Adrenal gland (tissue), 12 donors: ENCODE measurements around the gene KCNK15. TPM values are rescaled to one million over a fixed set of nuclear protein-coding genes. Genes with fewer than 3 reads are reported as not detected.

Experiments
- DNase-seq, 7 donors: peaks; one replicate each; pipeline ENCODE4 v3.0.0-alpha.2; 2019 to 2020
- H3K27ac ChIP-seq, 5 donors: fragments of 200-600 bp; sonication (generic) in 4 of 5; 1 replicate in 3 of 5; 2 replicates in 2 of 5; pipeline versions ENCODE4 v1.5.1 to v1.8.0; 2016 to 2020; ENCODE audit warnings: mild to moderate bottlenecking in 1 of 5
- H3K27me3 ChIP-seq: fragments of 200-600 bp; 2 replicates; pipeline ENCODE4 v1.8.0; 2021
- H3K36me3 ChIP-seq, 2 donors: fragments of 200-600 bp; replicated peaks in 1 of 2; 1 replicate in 1 of 2; 2 replicates in 1 of 2; pipeline versions ENCODE4 v1.5.1 to v1.8.0; 2018 to 2022
- H3K4me1 ChIP-seq, 2 donors: fragments of 200-600 bp; replicated peaks in 1 of 2; 1 replicate in 1 of 2; 2 replicates in 1 of 2; pipeline versions ENCODE4 v1.5.1 to v1.8.0; 2018 to 2021
- H3K4me3 ChIP-seq, 4 donors: fragments of 200-600 bp; sonication (generic) in 3 of 4; one replicate each; pipeline ENCODE4 v1.5.1; 2016 to 2018
- H3K9me3 ChIP-seq, 3 donors: fragments of 200-600 bp; sonication (generic) in 1 of 3; replicated peaks in 1 of 3; 1 replicate in 2 of 3; 2 replicates in 1 of 3; pipeline versions ENCODE4 v1.5.1 to v1.8.0; 2016 to 2021
- CTCF ChIP-seq, 6 experiments: fragments of 450-650 bp in 4 of 6; fragments of 200-600 bp in 2 of 6; sonication (generic) in 1 of 6; IDR thresholded peaks; 1 replicate in 5 of 6; 2 replicates in 1 of 6; pipeline versions ENCODE4 v1.5.1 to v1.8.0; 2016 to 2021; ENCODE audit warnings: antibody characterized with exemption in 6 of 6, mild to moderate bottlenecking in 2 of 6, moderate library complexity in 1 of 6
- POLR2A ChIP-seq, 2 donors: fragments of 450-650 bp; IDR thresholded peaks; one replicate each; pipeline ENCODE4 v1.6.1; 2017; ENCODE audit warnings: antibody characterized with exemption in 2 of 2, mild to moderate bottlenecking in 2 of 2, moderate library complexity in 1 of 2
- WGBS, 4 donors: extraction: QIAGEN DNeasy Blood & Tissue Kit in 2 of 4; methylation state at CpG; one replicate each; pipeline versions ENCODE4 v1.1.5 to v1.1.7; 2013 to 2017; 5-methylcytosine and 5-hydroxymethylcytosine counted together
- intact Hi-C, 2 donors: fragments of 100-400 bp; cut with DNase I; formaldehyde crosslinking; loops; one replicate each; pipeline versions ENCODE4 v1.14.1 to v1.15.0; 2022 to 2023
- polyA plus RNA-seq, 3 donors: library from polyadenylated mRNA; stranded (reverse); fragments of 200-250 nt in 2 of 3; fragments of 350-450 nt in 1 of 3; fragmentation: Illumina TruSeq in 1 of 3; extraction: RNeasy Lipid Tissue Mini Kit (QIAGEN cat#74804) in 1 of 3; gene quantifications; one replicate each; pipeline ENCODE4 v1.2.3, GENCODE V29; 2013 to 2014
- total RNA-seq, 9 donors: library from RNA; depleted of rRNA in 4 of 9; stranded (reverse); fragments of >200 nt in 4 of 9; fragments of 120-200 nt in 1 of 9; fragmentation: NEBNext Ultra II Directional in 1 of 9; extraction: Animal tissue kit (Norgen Biotek cat#: 25700) in 1 of 9; gene quantifications; one replicate each; pipeline versions ENCODE4 v1.1.0 to v1.2.4, GENCODE V29; 2013 to 2023
- donor health status: healthy with polysubstance abuse.
- donor health status: Bipolar disorder and iron deficiency.
- donor health status: DM: yes; HTN: yes; CAD: no.
- donor health status: DM: no; HTN: no; CAD: no.
- donor health status: DM: no; HTN: no; CAD: no.
- donor health status: DM: yes; HTN: yes; CAD: no.

The KCNK15 gene
- total and polyA plus RNA-seq, 12 donors: 0.42 to 11.0 (median 1.4) TPM

- Histone ChIP-seq H3K36me3 (no peaks in the 10 kb centered on the region), H3K4me1 (no peaks in the 10 kb centered on the region), H3K9me3 (no peaks in the 10 kb centered on the region), H3K4me3 (no peak overlapping the region), H3K27me3 (no peaks in the 10 kb centered on the region), H3K27ac (no peak overlapping the region)
- 13 to 26% (median 17%) methylated on average over 1 of the region's 1 CpG; no CpG with 5 or more reads in 1 of the 4 donors for WGBS, 4 donors
- TF ChIP-seq CTCF (IDR thresholded peaks at IDR 0.05): no peak
- TF ChIP-seq POLR2A (IDR thresholded peaks at IDR 0.05): no peak
- DNase-seq: no peak
- intact Hi-C loops: no loop called here
These were observed 40.1 kb downstream of the KCNK15 start for GRCh38 chr20:44785768-44786167.

- WGBS, 4 donors: 89 to 94% (median 91%) methylated on average over 7 of the region's 7 CpGs
These were observed 41.6 kb downstream of the KCNK15 start for GRCh38 chr20:44787299-44787698.

GRCh38 chr20:44788706-44789456, 43.2 kb downstream of the KCNK15 start:
- Histone ChIP-seq H3K36me3 (no peaks in the 10 kb centered on the region), H3K27ac (no peak overlapping the region), H3K27me3 (no peaks in the 10 kb centered on the region), H3K9me3 (no peaks in the 10 kb centered on the region), H3K4me3 (no peak overlapping the region), H3K4me1 (no peaks in the 10 kb centered on the region)
- 71 to 82% (median 80%) methylated on average over 10 of the region's 10 CpGs for WGBS, 4 donors
- no peak for DNase-seq
- no peak for TF ChIP-seq POLR2A (IDR thresholded peaks at IDR 0.05)
- TF ChIP-seq CTCF (IDR thresholded peaks at IDR 0.05): no peak
- intact Hi-C loops: no loop called here

More at GRCh38 chr20:44787299-44787698, 41.6 kb downstream of the KCNK15 start:
- Histone ChIP-seq H3K4me3 (no peak overlapping the region), H3K9me3 (no peaks in the 10 kb centered on the region), H3K36me3 (no peaks in the 10 kb centered on the region), H3K27me3 (no peaks in the 10 kb centered on the region), H3K27ac (no peak overlapping the region), H3K4me1 (no peaks in the 10 kb centered on the region)
- intact Hi-C loops: no loop called here
- DNase-seq: no peak
- no peak for TF ChIP-seq POLR2A (IDR thresholded peaks at IDR 0.05)
- no peak for TF ChIP-seq CTCF (IDR thresholded peaks at IDR 0.05)

- 75 to 87% (median 83%) methylated on average over 11 of the region's 11 CpGs for WGBS, 4 donors
- Histone ChIP-seq H3K4me1 (no peaks in the 10 kb centered on the region), H3K36me3 (no peaks in the 10 kb centered on the region), H3K9me3 (no peaks in the 10 kb centered on the region), H3K27ac (no peak overlapping the region), H3K4me3 (no peak overlapping the region), H3K27me3 (no peaks in the 10 kb centered on the region)
- TF ChIP-seq CTCF (IDR thresholded peaks at IDR 0.05) (no peak), POLR2A (IDR thresholded peaks at IDR 0.05) (no peak)
- DNase-seq: no peak
- intact Hi-C loops: no loop called here
These were observed 45.2 kb downstream of the KCNK15 start for GRCh38 chr20:44790638-44791393.
